ENCODE measurements around the gene GOLGA6D. TPM values are rescaled to one million over a fixed set of nuclear protein-coding genes. Genes with fewer than 3 reads are reported as not detected.
"Not testable (repeated sequence)": the region's sequence is repeated elsewhere in the genome, so short reads cannot be mapped to it uniquely, and the experiment has no call there.

Gene GOLGA6D
- total RNA-seq, 6 experiments from 2014 or later = 0.12 to 0.49 (median 0.27) TPM; not detected in 1

DNA sequence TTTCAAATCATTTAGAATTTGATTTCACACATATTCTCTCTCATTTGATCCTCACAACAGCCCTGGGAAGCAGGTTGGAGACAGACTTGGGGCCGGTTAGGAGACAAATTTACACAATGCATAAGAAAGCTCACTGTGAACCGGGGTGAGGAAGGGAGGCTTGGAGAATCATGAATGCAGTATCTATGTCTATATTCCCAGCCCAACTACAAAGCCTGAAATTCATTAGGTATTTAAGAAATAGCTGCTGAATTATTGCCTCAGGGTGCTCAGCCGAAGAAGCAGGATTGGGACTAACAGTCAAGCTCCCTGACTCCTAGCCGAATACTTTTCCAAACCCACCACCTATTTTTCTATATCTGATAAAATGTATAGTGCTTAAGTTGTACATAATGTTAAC is 32.9 kb upstream of the GOLGA6D start:
- ATAC-seq (no peak), DNase-seq (no peak)
- TF ChIP-seq POLR2A (IDR thresholded peaks at IDR 0.05) = no peak
- TF ChIP-seq CTCF (IDR thresholded peaks at IDR 0.05) = no peak
- intact Hi-C loops (cut with DNase I) = no loop called here
- Histone ChIP-seq H3K9me3 (no peaks in the 10 kb centered on the region), H3K27ac (no peak overlapping the region), H3K4me1 (no peaks in the 10 kb centered on the region), H3K27me3 (no peaks in the 10 kb centered on the region), H3K36me3 (no peaks in the 10 kb centered on the region), H3K4me3 (no peak overlapping the region)
- WGBS (ENCODE audit: insufficient coverage, low coverage, low lambda C conversion rate, missing lambda C conversion rate) = 79% methylated on average over 4 of the region's 4 CpGs

- intact Hi-C loops (cut with DNase I); H3K27me3 ChIP-seq; H3K27ac ChIP-seq; H3K4me1 ChIP-seq; H3K4me3 ChIP-seq; H3K36me3 ChIP-seq; DNase-seq; ATAC-seq; H3K9me3 ChIP-seq: not testable (repeated sequence)
- 87% methylated on average over 4 of the region's 4 CpGs for WGBS (ENCODE audit: insufficient coverage, low coverage, low lambda C conversion rate, missing lambda C conversion rate)
These were observed 31.3 kb upstream of the GOLGA6D start for GRCh38 chr15:75251343-75251742.

- not testable (repeated sequence) for H3K4me1 ChIP-seq
These were observed 30.4 kb upstream of the GOLGA6D start for GRCh38 chr15:75252285-75252684.

DNA sequence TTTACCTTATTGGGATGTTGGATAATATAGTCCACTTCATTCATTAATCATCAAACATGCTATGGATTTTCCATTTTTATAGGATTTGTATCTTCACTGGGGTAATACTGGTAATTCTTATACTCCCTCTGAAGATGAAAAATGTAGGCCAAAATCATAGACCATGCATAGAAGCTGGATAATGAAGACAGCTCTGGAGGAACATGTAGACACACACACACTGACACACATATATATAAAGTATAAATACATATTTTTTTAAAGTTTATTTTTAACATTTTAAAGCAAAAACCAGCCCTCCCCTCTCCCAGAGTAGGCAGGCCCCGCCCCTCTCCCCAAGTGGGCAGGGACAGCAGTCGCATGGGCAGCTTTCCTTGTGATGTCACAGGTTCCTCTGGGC is 24.6 kb upstream of the GOLGA6D start, which contains the start of gene GOLGA6C:
TSS of gene GOLGA6C (plus strand) at position 301 of the 400 bp plus-strand sequence. CDS start 265 bp downstream, outside the sequence.
- H3K36me3 ChIP-seq; ATAC-seq; H3K27ac ChIP-seq; H3K9me3 ChIP-seq; H3K27me3 ChIP-seq; intact Hi-C loops (cut with DNase I); DNase-seq; H3K4me3 ChIP-seq; H3K4me1 ChIP-seq: not testable (repeated sequence)
- no CpG with 5 or more reads among the region's 2 CpGs for WGBS (ENCODE audit: insufficient coverage, low coverage, low lambda C conversion rate, missing lambda C conversion rate)

More at GRCh38 chr15:75252285-75252684, 30.4 kb upstream of the GOLGA6D start:
- H3K36me3 ChIP-seq; DNase-seq; H3K4me3 ChIP-seq; ATAC-seq; intact Hi-C loops (cut with DNase I); H3K9me3 ChIP-seq; H3K27me3 ChIP-seq; H3K27ac ChIP-seq: not testable (repeated sequence)
- WGBS (ENCODE audit: insufficient coverage, low coverage, low lambda C conversion rate, missing lambda C conversion rate) = 81% methylated on average over 4 of the region's 4 CpGs

GRCh38 chr15:75258620-75259343 is 23.9 kb upstream of the GOLGA6D start:
- intact Hi-C loops (cut with DNase I); H3K36me3 ChIP-seq; DNase-seq; ATAC-seq; H3K27me3 ChIP-seq; H3K4me3 ChIP-seq; H3K4me1 ChIP-seq; H3K9me3 ChIP-seq; H3K27ac ChIP-seq: not testable (repeated sequence)
- 84% methylated on average over 9 of the region's 16 CpGs for WGBS (ENCODE audit: insufficient coverage, low coverage, low lambda C conversion rate, missing lambda C conversion rate)

DNA sequence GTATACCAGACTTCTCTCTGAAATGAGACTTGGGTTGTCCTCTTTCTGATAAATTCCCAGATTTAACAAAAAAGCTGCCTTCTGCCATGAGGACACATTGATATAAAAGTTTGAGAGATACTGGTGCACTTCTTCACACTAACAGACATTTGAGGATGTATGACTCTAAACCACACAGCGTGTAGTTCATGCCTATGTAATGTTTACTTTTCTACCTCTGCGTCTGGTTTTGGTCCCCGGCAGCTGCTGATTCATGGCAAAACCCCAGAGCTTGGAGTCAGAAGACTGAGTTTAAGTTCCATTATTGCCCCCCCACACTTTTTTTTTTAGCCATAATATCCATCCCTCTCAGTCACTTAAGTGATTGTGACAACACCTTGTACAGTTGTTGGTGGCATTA is 22.8 kb upstream of the GOLGA6D start:
- no CpG with 5 or more reads among the region's 3 CpGs for WGBS (ENCODE audit: insufficient coverage, low coverage, low lambda C conversion rate, missing lambda C conversion rate)
- H3K4me3 ChIP-seq; H3K27ac ChIP-seq; DNase-seq; intact Hi-C loops (cut with DNase I); H3K4me1 ChIP-seq; H3K36me3 ChIP-seq; H3K27me3 ChIP-seq; H3K9me3 ChIP-seq; ATAC-seq: not testable (repeated sequence)

DNA sequence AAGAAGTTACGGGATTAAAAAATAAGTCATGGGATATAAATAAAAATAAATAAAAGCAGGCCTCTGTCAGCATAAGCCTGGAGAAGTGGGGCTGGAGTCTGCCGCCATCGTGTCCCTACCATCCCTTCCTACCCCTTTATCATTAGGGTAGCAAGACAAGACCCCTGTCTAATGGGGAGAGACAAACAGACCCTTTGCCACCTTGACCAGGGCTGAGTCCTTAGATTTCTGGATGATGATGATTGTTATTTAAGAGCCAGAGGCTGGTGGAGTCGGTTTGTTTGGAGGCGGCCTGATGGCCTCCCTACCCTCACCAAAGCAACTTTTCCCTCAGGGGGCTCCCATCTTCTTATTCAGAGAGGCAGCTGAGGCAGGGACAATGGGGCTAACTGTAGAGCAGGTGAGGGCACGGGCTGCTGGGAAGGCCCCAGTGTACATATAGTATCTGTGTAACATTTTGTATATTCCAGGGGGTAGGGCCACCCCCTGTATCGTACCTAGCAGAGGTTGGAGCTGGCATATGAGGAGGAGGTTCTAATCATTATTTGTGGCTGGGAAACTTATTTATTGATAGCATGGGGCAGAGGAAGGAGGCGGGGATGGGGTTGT is 8.8 kb upstream of the GOLGA6D start:
- DNase-seq = not testable (repeated sequence)

More for the DNA sequence above, 8.8 kb upstream of the GOLGA6D start:
- WGBS (ENCODE audit: insufficient coverage, low coverage, low lambda C conversion rate, missing lambda C conversion rate) = 100% methylated on average over 1 of the region's 8 CpGs
- H3K27me3 ChIP-seq; H3K4me1 ChIP-seq; H3K9me3 ChIP-seq; H3K27ac ChIP-seq; H3K4me3 ChIP-seq; intact Hi-C loops (cut with DNase I); H3K36me3 ChIP-seq: not testable (repeated sequence)
- peak in 1 of 4 donors; percentile 24 for ATAC-seq

Data from right lobe of liver (tissue), 6 donors.